ENCODE data around the gene RNF5.

RNF5 gene

DNA sequence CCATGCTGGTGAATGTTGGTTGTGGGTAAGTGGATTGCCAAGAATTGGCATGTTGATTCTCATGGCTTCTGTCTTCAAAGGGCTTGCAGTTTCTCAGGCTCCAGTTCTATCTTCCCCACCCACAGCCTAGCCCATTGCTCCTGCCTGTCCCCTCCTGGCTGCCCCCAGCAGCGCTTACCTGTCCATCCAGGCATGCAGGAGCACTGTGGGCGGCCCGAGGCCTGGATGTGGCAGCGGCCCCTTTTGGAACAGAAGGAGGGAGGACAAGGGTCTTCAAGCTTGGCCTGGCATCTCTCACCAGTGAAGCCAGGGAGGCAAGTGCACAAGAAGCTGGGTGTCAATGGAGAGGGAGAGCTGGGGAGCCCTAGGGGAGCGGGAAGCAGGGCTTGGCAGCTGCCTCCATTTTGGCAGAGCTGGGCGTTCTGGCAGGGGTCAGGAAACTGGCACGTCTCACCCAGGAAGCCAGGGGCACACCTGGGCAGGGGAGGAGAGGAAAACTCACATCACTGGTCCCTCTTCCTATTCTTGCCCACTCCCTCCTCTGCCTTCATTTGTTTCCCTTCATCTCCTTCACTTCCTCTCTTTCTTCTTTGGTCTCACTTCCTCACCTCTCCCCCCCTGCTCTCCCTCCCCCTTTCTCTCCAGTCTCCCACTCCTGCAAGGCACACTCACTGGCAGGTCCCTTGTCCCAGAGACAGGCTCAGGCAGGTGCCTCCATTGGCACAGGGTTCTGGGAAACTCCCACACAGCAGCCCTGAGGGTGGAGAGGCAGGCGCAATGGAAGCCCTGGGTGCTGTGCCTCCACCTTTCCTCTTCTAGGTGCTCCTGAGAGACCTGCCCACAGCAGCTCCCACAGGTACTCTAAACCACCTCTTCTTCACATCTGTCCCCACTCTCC lies 44.4 kb downstream of the RNF5 start:
- Mint-ChIP-seq H3K9me3 (no peaks in the 10 kb centered on the region), H3K4me1 (peaks cover 18% of the 10 kb centered on the region), H3K4me3 (no peak overlapping the region), H3K27me3 (no peaks in the 10 kb centered on the region), H3K27ac (no peak overlapping the region), H3K36me3 (no peaks in the 10 kb centered on the region)

DNA sequence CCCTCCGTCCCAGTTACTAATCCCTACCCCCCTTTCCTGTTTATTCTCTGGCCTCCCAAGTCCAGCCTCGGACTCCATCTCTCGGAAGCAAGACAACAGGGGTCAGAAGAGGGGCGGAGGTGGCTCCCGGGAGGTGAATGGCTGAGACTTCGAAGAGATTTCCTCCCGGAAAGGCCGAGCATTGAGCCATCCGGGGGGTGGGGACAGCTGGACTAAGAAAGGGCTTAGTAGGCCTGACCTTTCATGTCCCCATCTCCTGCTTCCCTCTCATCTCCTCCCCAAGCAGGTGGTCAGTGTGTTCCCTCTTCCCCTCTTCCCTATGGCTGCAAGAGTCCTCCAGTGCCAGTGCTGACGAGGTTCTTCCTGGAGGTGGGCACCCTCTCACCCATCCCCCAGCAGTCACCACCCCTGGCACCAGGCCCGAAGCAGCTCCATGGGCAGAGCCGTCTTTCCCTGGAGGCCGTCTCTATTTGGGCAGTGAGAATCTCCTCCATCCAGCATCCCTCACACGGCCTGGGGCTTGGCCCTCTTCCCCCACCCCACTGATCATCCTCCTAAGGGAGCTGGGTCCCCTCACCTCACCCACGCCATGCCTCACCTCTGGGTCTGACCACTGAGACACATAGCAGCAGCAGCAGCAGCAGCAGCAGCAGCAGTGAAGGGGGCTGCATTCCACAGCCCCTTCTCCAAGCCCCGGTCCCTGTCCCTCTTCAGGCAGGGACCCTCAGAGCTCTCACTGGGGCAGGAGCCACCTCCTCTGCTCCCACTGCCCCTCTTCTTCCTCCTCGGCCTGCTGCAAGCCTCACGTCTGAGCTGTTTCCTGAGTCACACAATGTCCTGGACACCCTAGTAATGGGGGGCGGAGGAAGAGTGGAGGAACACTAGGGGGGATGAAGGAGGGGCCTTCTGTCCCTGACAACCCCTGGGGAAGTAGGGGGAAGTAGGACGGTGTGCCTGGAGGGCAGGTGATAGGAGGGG lies 45.3 kb downstream of the RNF5 start, which contains the start of gene NOTCH4:
TSS of gene NOTCH4 (minus strand) at position 810 of the 978 bp plus-strand sequence. CDS start at position 671, 139 bp downstream.
- Mint-ChIP-seq H3K27me3 (no peaks in the 10 kb centered on the region), H3K36me3 (no peaks in the 10 kb centered on the region), H3K27ac (no peak within 1 kb of the TSS), H3K4me3 (no peak within 1 kb of the TSS), H3K4me1 (peaks cover 18% of the 10 kb centered on the region), H3K9me3 (no peaks in the 10 kb centered on the region)

DNA sequence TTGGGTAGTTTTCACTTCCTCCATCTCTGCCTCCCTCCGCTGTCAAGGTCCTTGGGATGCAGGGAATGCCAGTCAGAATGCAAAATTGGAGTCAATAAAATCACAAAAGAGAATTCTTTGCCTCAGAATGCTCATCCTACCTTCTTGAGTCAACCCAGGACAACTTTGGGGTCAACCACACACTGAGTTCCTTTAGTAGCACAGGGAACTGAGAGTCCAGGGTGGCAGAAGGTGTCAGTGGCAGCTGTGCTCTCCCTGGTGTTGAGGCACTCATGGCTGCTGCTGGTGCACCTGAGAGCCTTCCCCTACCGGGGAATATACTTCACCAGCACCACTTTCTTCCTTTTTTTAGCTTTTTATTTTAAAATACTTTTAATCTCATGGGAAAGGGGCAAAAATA lies 46.5 kb downstream of the RNF5 start:
- no peaks in the 10 kb centered on the region for H3K36me3 Mint-ChIP-seq
- no peak overlapping the region for H3K27ac Mint-ChIP-seq
- no peaks in the 10 kb centered on the region for H3K9me3 Mint-ChIP-seq
- H3K27me3 Mint-ChIP-seq, result no peaks in the 10 kb centered on the region
- H3K4me3 Mint-ChIP-seq, result no peak overlapping the region
- peaks cover 18% of the 10 kb centered on the region for H3K4me1 Mint-ChIP-seq

DNA sequence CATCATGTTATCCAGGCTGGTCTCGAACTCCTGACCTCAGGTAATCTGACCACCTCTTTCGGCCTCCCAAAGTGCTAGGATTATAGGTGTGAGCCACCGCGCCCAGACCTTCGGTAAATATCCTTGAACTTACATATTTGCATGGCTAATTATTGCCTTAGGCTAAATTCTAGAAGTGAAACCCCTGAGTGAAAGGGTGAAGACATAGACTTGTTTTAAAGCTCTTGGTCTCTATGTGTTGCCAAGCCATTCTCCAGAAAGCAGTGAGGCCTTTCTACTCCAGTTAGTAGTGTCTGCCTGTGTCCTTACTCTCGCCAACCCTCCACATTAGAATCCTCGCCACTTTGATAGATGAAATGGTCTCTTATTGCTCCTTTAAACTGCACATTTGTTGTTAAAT lies 48.2 kb downstream of the RNF5 start:
- Mint-ChIP-seq H3K9me3 (no peaks in the 10 kb centered on the region), H3K27me3 (no peaks in the 10 kb centered on the region), H3K4me3 (no peak overlapping the region), H3K4me1 (peaks cover 18% of the 10 kb centered on the region), H3K36me3 (no peaks in the 10 kb centered on the region), H3K27ac (no peak overlapping the region)

All from activated naive CD4-positive, alpha-beta T cell treated with anti-CD3 and anti-CD28 coated beads, Interleukin-2, amount 50 U/mL, for 24 hours (primary cell).